Measurements from ENCODE around the gene P4HTM. TPM values are rescaled to one million over a fixed set of nuclear protein-coding genes. Genes with fewer than 3 reads are reported as not detected.

P4HTM gene
- total RNA-seq, 1 donor from 2014 or later, result 37.0 TPM

- intact Hi-C loops (cut with DNase I), result no loop called here
- no peak for DNase-seq (ENCODE audit: low spot score)
These were observed 44.6 kb downstream of the P4HTM start for GRCh38 chr3:49034650-49035049.

DNA sequence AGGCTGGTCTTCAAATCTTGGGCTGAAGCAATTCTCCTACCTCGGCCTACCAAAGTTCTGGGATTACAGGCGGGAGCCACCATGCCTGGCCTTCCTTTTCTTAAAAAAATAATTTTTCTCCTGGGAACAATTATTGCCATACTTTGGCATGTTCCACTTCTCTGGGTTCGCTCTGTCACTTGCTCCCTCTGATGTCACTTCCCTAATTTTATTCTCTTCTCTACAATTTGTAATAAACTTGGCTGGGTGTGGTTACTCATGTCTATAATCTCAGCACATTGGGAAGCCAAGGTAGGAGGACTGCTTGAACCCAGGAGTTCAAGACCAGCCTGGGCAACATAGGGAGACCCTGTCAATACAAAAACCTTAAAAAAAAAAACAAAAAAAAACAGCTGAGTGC is 45.2 kb downstream of the P4HTM start:
- intact Hi-C loops (cut with DNase I), result no loop called here
- DNase-seq (ENCODE audit: low spot score), result no peak

GRCh38 chr3:49053543-49053942 is 63.5 kb downstream of the P4HTM start:
- DNase-seq (ENCODE audit: low spot score), result no peak
- intact Hi-C loops (cut with DNase I), result no loop called here

GRCh38 chr3:49054344-49054862 is 64.4 kb downstream of the P4HTM start:
- DNase-seq (ENCODE audit: low spot score), result no peak
- intact Hi-C loops (cut with DNase I), result no loop called here

Small RNA genes within 50 kb of the gene (microRNA-seq; reads per million reads assigned to microRNA genes)
- 4,538 reads per million, percentile 92 among the genes with 10 or more reads in this experiment for gene MIR191
- gene MIR425, result 499 reads per million, percentile 80 among the genes with 10 or more reads in this experiment

Other genes starting within 250 kb of the P4HTM start
- 48.1 TPM for gene PRKAR2A, start 142.4 kb upstream of the P4HTM start, total RNA-seq
- gene SLC25A20, start 91.4 kb upstream of the P4HTM start, total RNA-seq, result 36.7 TPM
- gene ARIH2, start 71.4 kb upstream of the P4HTM start, total RNA-seq, result 121 TPM
- 96.6 TPM for gene WDR6, start 17.1 kb downstream of the P4HTM start, total RNA-seq
- gene DALRD3, start 28.3 kb downstream of the P4HTM start, total RNA-seq, result 13.6 TPM
- gene NDUFAF3, start 31.9 kb downstream of the P4HTM start, total RNA-seq, result 140 TPM
- 49.5 TPM for gene IMPDH2, start 39.2 kb downstream of the P4HTM start, total RNA-seq
- 54.5 TPM for gene QRICH1, start 103.8 kb downstream of the P4HTM start, total RNA-seq
- 149 TPM for gene QARS1, start 114.5 kb downstream of the P4HTM start, total RNA-seq
- gene USP19, start 130.6 kb downstream of the P4HTM start, total RNA-seq, result 58.5 TPM
- 788 TPM for gene LAMB2, start 142.8 kb downstream of the P4HTM start, total RNA-seq
- gene CCDC71, start 176.1 kb downstream of the P4HTM start, total RNA-seq, result 11.4 TPM
- 132 TPM for gene KLHDC8B, start 181.4 kb downstream of the P4HTM start, total RNA-seq